ENCODE measurements around the gene GPC6. TPM values are rescaled to one million over a fixed set of nuclear protein-coding genes. Genes with fewer than 3 reads are reported as not detected.

The GPC6 gene
- total RNA-seq, 1 donor from 2014 or later = 18.7 TPM

GRCh38 chr13:93499991-93500390 is 273.4 kb downstream of the GPC6 start:
- no peak overlapping the region for H3K4me3 ChIP-seq (ENCODE audit: low read depth, low read length)
- TF ChIP-seq CTCF (conservative IDR thresholded peaks at IDR 0.05; ENCODE audit: low read depth, low read length) = no peak
- DNase-seq (ENCODE audit: low read depth) = no peak

- no peak overlapping the region for H3K4me3 ChIP-seq (ENCODE audit: low read depth, low read length)
- DNase-seq (ENCODE audit: low read depth) = no peak
- no peak for TF ChIP-seq CTCF (conservative IDR thresholded peaks at IDR 0.05; ENCODE audit: low read depth, low read length)
Measured at GRCh38 chr13:93502071-93502470, 275.5 kb downstream of the GPC6 start.

GRCh38 chr13:93502987-93503615 is 276.5 kb downstream of the GPC6 start:
- DNase-seq (ENCODE audit: low read depth) = no peak
- no peak for TF ChIP-seq CTCF (conservative IDR thresholded peaks at IDR 0.05; ENCODE audit: low read depth, low read length)
- H3K4me3 ChIP-seq (ENCODE audit: low read depth, low read length) = no peak overlapping the region

GRCh38 chr13:93505104-93505952 is 278.7 kb downstream of the GPC6 start:
- no peak for DNase-seq (ENCODE audit: low read depth)

GRCh38 chr13:93511011-93511410 is 284.4 kb downstream of the GPC6 start:
- no peak for DNase-seq (ENCODE audit: low read depth)
- H3K4me3 ChIP-seq (ENCODE audit: low read depth, low read length) = no peak overlapping the region
- TF ChIP-seq CTCF (conservative IDR thresholded peaks at IDR 0.05; ENCODE audit: low read depth, low read length) = no peak

More at GRCh38 chr13:93505104-93505952, 278.7 kb downstream of the GPC6 start:
- no peak overlapping the region for H3K4me3 ChIP-seq (ENCODE audit: low read depth, low read length)
- no peak for TF ChIP-seq CTCF (conservative IDR thresholded peaks at IDR 0.05; ENCODE audit: low read depth, low read length)

GRCh38 chr13:93515267-93515666 is 288.7 kb downstream of the GPC6 start:
- H3K4me3 ChIP-seq (ENCODE audit: low read depth, low read length) = no peak overlapping the region
- no peak for TF ChIP-seq CTCF (conservative IDR thresholded peaks at IDR 0.05; ENCODE audit: low read depth, low read length)
- no peak for DNase-seq (ENCODE audit: low read depth)

Data from epithelial cell of proximal tubule (primary cell).